Hematopoietic multipotent progenitor cell treated with erythropoietin and hydrocortisone succinate and interleukin-3 and kit ligand, for 17 days (in vitro differentiated cells): ENCODE data around the gene UNC93B1.

Experiments used
- DNase-seq: peaks from one replicate; pipeline ENCODE4 v3.0.0-alpha.2; 2015; ENCODE audit warnings: low spot score

The UNC93B1 gene

DNA sequence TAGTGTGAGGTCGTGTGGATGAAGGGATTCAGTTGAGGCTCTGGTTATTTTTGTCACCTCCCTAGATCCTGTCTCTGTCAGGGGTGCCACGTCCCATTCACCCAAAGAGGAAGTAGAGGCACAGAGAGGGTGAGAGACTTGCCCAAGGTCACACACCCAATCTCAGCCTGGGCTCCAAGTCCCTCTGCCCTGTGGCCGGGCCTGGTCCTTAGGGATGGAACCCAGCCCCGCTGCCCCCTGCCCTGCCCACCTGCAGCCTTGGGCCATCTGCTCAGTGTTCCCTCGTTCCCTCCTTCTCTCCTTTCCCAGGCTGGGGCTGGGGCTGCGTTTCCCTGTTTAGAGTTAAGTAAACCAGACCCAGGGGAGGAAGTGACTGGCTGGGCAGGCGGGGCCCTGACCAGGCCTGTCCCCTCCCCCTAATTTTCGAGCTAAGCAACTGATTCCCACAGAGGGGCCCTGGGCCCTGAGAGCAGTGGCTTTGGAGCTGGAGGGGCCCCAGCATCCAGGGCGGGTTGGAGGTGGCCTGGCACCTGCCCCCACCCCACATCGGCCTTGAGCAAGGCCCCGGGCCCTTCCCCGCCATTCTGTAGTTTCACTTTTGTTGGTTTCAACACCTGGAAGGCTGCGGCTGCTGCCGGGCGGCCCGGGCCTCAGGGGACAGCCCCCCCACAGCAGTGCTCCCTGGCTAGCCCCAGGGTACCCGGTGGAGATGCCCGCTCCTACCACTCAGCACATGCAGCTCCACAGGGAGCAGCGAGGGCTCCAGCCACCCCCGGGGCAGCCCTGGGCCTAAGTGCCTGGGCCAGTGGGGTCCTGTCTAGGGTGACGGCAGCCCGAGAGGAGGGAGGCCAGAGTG is 36.4 kb upstream of the UNC93B1 start:
- DNase-seq, result no peak

DNA sequence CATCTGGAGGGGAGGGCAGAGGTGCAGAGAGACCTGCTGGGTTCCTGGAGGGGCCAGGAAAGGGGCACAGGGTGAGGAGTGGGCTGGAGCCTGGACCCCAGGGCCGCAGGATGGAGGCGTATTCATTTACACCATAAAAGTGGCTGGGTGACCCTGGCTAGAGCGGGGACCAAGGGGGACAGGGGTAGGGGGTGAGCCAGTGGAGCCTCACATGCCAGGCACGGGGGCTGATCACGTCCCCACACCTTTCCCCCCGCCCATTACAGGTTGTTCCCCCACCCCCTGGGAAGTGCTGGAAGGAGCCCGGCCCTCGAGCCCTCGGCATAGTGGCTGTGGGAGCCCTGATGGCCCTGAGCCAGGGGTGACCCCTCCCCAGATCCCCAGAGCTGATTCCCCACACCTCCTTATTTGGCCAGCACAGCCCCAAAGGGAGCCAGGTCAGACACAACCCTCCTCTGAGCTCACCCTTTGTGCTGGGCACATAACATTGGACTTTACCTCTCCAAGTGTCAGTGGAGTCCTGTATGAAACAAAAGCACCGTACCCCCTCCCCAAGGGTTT is 35.7 kb upstream of the UNC93B1 start:
- no peak for DNase-seq

DNA sequence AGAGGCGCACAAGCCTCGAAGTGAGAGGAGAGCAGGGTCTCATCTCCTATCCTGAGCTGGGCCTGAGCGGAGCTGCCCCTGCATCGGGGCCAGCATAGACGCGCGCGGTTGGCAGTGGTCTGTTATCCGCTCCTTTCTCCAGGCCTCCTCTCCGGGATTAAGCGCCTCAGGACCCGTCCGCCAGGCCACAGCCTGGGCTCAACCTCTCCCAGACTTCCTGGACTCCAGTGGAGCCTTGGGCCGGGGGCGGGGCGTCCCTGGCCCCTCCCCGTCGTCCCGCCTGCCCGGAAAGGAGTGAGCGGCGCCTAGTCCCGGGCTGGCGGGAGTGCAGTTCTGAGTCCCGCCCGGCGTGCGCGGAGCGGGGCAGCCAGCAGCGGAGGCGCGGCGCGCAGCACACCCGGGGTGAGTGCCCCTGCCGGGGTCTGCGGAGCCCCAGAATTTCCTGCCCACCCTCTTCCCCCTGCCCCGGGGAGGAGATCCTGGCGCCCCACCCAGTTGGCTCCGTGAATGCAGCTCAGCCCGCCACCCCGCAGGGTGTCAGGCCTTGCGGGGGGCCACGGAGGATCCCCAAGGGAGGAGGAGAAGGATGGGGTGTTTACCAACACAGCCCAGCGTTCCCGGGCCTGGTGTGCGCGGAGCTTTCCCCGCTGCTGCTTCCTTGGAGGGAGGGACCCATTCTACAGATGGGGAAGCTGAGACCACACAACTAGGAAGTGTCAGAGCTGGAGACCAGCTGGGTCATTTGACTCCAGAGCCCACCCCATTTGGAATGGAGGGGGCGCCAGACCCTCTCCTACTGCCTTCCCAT is 35.0 kb upstream of the UNC93B1 start, which contains the start of gene TCIRG1:
Gene TCIRG1 (plus strand): TSS at position 308 of the 808 bp plus-strand sequence. CDS start 2,247 bp downstream, outside the sequence.
- peak; percentile 69 for DNase-seq

DNA sequence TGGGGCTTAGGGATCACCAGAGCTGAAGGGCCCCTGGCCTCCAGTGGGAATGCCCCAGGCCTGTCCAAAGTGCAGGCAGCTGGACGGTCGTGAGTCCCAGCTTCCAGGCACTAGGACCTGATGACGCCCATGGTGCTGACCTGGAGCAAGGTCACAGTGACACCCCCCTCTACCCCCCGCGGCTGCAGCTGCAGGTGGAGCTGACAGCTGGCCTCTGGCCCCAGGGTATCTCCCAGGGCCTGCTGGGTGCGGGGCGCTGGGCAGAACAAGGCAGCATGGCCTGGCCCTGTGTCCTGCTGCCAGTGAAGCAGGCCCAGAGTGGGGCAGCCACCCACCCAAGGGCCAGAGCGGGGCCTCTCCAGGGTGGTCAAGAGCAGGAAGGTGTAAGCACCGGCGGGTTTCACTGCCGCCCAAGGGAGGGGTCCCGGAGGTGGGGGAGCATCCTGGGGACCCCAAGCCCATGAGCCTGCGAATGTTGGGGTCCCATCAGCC is 34.4 kb upstream of the UNC93B1 start:
- DNase-seq, result no peak

DNA sequence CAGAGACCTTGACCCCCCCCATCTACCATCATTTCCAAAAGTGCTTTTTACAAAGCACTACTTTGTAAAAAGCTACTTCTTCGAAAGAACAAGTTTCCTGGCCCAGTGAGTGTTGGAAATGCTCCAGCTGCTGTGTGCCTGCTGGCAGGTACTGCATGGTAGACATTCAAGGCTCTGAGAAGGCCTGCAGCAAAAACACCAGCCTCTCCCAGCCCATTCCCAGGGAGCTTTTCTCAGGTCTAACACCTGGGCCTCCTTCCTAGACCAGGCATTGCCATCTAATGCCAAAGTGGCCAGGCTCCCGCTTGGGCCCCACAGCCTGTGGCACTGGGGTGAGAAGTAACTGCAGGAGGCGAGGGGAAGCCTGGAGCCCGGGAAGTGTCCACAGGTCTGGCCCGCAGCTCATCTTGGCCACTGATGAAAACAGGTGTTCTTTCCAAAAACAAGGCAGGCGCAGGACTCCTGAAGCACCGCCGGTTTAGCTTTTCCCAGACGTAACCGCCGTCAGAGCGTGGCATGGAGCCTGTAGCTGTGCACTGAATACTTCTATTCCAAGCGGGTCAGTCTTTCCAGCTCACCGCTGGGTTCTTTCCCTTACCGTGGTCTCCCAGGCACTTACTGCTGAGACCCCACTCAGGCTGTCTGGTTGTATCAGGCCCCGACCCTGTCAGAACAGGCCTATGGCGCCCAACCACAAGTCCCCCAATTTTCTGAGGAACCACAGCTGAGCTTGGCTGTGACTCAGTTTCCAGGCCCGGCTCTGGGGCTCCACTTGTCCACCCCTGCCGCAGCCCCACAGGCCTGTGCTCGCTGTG is 33.7 kb upstream of the UNC93B1 start:
- no peak for DNase-seq

DNA sequence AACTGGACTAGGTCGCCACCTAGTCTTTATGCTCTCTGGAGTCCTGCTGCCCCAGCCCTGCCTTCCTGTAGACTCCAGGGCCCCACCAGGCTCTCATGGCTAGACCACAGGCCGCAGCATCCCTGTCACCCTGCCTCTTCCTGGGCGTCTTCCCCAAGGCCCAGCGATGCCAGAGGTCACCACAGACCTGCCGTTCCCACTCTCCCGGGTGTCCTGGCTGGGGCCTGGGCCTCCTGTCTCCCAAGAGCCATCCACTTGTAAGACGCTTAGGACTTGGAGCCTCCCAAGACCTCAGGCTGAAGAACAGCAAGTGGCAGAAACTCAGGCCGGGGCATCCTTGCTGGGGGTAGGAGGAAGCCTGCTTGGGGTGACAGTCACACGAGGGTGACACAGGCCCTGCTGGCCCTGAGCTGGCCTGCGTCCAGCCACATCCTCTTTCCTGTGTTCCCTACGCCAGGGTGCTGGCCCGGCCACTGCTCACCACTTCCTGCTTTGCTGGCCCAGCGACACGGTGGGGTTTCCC is 32.9 kb upstream of the UNC93B1 start:
- no peak for DNase-seq

DNA sequence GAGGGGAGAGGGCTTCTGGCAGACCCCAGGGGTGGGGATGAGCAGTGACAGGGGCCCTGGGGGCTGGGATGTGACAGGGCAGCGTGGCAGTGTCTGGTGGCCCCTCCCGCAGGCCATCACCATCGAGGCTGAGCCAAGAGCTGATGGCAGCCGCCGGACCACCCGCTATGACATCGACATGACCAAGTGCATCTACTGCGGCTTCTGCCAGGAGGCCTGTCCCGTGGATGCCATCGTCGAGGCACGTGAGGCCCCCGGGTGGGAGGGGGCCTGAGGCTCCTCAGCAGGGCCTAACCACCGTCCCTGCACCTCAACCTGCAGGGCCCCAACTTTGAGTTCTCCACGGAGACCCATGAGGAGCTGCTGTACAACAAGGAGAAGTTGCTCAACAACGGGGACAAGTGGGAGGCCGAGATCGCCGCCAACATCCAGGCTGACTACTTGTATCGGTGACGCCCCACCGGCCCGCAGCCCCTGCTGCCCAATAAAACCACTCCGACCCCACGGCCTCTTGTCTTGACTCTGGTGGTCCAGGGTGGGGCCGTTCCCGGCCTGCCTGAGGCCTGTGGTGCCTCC is 32.3 kb upstream of the UNC93B1 start:
- no peak for DNase-seq

DNA sequence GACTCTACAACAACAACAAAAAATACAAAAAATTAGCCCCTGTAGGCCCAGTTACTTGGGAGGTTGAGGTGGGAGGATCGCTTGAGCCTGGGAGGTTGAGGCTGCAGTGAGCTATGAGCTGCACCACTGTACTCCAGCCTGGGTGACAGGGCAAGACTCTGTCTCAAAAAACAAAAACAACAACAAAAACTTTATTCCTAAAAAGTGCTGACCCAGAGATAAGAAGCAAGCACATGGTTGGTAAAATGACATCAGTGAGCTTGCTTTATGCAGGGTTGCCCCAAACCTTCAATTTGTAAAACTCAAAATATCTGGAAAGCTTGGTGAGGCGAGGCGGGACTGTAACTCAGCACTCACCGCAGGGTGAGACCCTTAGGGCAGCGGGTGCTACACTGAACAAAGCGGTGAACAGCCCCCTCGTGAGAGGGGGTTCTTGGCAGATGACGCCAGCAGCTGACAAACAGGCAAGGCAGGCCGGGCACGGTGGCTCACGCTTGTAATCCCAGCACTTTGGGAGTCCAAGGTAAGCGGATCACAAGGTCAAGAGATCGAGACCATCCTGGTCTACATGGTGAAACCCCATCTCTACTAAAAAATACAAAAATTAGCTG is 31.5 kb upstream of the UNC93B1 start:
- DNase-seq, result no peak

DNA sequence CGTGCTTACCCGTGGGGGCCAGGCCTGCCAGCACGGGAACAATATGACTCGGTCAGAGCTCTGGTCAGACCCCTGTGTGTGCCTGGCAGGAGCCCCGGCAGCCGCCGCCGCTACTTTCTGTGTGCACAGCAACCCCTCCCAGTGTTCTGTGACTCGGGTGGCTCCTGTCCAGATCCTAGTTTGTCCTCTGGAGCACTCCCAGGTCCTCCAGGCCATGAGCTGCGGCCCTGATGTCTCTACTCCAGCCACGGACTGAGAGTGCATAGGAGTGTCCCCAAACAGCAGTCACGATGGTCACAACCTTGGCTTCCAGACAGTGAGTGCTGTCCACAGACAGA is 29.8 kb upstream of the UNC93B1 start:
- no peak for DNase-seq

DNA sequence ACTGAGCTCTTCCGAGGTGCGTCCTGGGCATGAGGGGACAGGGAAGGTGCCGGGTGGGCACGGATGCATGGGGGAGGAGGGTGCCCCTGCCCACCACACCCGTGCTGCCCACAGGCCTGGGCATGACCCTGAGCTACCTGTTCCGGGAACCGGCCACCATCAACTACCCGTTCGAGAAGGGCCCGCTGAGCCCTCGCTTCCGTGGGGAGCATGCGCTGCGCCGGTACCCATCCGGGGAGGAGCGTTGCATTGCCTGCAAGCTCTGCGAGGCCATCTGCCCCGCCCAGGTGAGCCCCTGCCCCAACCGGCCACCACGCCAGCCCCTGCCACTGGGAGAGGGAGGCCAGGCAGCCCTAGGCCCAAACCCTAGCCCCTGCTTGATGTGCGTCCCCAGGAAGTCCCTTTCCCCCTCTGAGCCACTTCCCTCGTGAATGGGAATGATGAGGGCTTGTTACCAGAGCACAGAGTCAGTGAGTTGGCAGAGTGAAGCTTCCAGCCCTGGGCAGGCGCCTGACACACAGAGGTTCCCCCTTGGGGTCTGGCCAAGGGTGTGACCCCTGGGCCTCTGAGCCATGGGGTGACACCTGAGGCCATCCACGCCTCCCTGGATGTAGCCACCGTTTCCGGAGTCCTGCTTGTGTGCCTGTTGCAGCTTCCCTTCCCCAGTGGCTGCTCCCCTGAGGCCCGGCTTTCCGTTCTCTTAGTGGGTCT is 29.3 kb upstream of the UNC93B1 start:
- DNase-seq, result no peak

DNA sequence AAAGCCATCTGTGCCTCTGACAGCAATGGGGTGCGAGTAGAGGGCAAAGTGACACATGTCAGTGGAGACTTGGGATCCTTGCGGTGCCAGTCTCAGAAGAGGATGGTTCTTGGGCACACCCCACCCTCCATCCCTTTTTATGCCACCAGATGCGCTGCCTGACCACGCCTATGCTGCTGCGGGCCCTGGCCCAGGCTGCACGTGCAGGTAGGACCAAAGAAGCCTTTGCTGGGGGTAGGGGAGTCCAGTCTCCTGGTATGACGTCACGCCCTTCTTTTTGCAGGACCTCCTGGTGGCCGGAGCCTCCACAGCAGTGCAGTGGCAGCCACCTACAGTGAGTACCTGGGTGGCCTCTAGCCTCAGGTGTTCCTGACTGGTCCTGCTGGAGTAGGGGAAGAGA is 28.1 kb upstream of the UNC93B1 start:
- no peak for DNase-seq

DNA sequence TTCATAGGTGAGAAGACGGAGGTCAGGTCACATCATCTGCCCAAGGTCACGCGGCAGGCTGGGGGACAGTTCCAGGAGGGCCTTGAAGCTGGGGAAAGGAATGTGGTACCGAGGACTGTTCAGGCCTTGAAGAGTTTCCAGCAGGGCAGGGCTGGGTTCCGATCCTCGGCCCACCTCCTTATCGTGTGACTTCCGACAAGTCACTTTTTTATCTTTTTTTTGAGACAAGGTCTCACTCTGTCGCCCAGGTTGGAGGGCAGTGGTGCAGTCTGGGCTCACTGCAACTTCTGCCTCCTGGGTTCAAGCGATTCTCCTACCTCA is 27.2 kb upstream of the UNC93B1 start:
- DNase-seq, result peak; percentile 50

DNA sequence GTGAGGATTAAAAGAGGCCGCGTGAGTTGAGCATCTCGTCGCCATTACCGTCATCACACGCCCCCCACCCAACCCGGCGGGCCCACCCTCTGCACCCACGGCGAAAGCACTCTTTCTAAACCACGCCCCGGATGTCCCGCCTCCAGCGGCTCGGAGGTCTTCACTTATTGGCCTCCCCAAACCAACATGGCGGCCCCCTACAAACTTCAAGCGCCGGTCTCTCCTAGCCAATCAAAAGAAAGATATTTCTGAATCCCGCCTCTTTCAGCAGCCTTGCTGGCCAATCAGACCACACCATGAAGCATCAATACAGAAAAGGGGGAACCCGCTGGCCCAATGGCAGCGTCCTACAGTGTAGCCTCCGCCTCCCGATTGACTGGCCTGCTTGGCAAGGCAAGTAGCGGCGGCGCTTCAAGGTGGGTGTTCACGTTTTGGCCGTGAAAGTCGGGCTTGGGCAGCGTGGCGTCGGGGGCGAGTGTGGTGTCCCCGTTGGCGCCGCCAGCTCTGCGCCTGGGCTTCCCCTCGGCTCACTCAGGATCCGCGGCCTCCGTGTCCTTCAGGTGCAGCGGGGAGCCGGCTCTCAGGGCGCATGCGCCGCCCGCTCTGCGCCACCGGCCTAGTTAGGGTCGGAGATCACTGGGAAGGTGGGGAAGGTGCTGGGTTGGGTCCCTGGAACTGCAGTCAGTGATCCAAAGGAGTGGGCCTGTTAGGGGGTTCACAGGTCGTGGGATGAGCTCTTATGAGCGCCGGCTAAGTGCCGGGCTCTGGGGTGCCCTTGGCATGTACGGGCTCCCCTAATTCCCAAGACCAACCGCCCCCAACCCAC is 26.6 kb upstream of the UNC93B1 start, which contains the start of gene NDUFS8:
Gene NDUFS8 (plus strand): TSS at position 364 of the 826 bp plus-strand sequence. CDS start 1,471 bp downstream, outside the sequence.
- DNase-seq, result peak; percentile 99

DNA sequence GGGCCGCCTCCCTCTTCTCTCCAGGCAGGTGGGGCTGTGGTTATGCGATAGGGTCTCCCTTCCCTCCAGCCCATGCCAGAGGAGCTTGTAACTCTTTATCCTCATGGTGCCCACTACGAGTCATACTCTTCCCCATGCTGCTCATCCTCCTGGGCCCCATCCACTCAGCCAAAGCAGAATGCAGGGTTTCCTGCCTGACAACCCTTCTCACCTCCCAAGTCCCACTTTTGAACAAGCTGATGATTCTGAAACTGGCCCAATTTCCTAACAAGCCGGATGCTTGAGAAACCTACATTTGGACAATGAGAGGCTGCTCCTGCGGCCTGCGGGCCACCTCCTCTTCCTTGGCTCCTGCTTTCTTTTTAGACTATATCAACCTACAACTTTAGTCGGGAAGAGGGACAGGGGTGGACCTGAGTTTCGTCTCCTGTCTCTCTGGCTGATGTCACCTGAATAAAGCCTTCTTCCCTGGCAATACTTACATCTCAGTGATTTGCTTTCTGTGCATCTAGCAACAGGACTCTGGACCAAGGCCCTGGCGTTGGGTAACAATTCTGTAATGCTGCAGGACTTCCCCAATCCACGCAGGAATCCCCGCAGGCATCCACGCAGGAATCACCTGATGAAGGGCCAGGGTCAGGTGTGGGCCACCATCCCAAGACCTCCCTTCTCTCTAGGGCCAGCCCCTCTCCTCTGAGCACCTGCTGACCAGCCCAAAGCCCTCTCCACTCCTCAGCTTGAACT is 25.1 kb upstream of the UNC93B1 start:
- no peak for DNase-seq

DNA sequence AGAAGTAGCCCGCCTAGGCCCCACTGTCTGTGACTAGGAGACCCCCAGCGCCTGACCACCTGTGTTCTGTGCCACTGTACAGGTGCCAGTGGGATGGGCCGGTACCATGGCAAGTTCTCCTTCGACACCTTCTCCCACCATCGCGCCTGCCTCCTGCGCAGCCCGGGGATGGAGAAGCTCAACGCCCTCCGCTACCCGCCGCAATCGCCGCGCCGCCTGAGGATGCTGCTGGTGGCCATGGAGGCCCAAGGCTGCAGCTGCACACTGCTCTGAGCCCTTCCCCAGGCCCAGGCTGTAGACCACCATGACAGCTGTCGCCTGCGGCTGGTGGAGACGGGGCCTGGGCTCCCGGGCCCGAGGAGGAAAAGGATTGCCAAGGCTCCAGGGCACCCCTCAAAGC is 23.8 kb upstream of the UNC93B1 start:
- no peak for DNase-seq

DNA sequence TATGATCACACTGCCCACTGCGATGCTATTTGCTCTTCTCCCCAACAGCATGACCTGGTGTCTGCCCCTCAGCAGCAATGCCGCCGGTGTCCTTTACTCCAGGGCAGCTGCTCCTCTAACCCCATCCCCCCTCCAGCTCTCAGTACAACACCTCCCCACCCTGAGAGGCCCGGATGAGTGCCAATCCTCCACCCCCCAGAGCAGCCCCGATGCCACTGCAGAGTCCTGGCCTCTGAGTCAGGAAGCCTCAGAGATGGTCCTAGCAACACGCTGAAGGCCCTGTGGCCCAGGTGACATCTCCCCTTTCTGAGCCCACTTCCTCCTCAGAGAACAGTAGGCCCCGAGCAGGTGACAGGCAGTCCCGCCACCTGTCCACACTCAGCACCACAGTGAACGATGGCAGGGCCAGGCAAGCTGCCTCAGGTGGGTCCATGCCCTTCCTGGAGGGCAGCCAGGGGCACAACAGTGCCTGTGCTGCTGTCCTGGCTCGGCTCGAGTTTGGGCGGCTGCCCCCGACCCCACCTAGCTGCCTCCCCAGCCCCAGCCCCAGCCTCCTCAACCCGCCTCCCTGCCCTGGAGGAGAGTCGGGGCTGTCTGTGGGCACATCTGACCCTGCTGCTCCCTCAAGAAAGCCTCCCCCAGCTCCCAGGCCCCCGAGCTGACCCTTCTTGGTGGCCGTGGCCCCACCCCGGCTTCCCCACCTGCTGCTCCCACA is 22.7 kb upstream of the UNC93B1 start:
- DNase-seq, result no peak

DNA sequence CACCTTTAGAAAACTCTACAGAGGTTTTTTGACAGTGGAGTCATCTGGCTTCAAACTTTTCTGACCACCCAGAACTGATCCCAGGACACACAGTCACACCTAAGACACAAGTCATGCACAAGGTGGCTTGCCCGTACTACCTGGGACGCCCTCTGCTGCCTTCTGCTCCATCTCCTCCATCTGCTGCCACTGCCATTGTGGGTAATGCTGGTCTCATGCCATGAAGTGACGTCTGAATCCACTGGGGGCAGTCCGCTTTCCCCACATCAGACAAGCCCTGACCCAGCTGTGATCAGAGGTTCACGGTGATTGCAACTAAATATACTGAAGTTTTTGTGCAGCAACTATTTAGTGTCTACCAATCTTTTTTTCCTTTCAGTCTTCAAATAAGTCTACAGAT is 21.1 kb upstream of the UNC93B1 start:
- peak; percentile 31 for DNase-seq

DNA sequence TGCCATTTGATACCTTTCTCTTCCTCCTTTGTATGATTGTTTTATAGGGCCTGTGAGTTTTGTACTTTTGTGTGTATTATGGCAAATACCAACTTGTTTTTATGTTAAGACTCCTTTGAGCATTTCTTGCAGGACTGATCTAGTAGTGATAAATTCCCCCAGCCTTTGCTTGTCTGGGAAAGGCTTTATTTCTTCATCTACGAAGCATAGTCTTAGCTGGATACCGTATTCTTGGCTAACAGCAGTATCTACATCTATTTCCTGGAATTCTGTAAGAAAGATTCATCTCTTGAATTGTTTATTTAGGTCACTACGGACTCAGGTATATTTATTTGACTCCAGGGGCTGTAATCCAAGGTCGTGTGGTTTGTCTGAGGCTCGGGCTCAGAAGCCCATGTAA is 20.6 kb upstream of the UNC93B1 start:
- no peak for DNase-seq
